ENCODE measurements around the gene TSTD1. TPM values are rescaled to one million over a fixed set of nuclear protein-coding genes. Genes with fewer than 3 reads are reported as not detected.
A peak's percentile ranks its signal among the peaks of the same experiment; 100 is the strongest.

TSTD1 gene
- total RNA-seq, 4 donors from 2014 or later = 8.6 to 52.6 (median 16.8) TPM

- ATAC-seq = peak; percentile 62 to 65
- peak; percentile 58 to 71 for DNase-seq
- H3K4me1 ChIP-seq = peaks cover 17 to 21% of the 10 kb centered on the region in 2 donors
- peaks cover 0 to 32% of the 10 kb centered on the region in 2 donors for H3K36me3 ChIP-seq
- H3K4me3 ChIP-seq = peak overlapping the region; percentile 87 to 99 (median 90)
- intact Hi-C loops (cut with DNase I; ENCODE audit: low total_unique reads) (loop anchor here (1.0 to 2.0 kb wide), 3 partner anchors 52 to 354 kb away; partner anchors contain the start of gene DEDD), in situ Hi-C loops (cut with MboI; ENCODE audit: low sequenced_read_pairs in 4 of 4) (loop anchor here in 1 of 4 donors (10.0 kb wide), 1 partner anchor 110 kb away; the partner anchor contains the start of genes UFC1 and USP21)
- no peaks in the 10 kb centered on the region for H3K27me3 ChIP-seq
- no peaks in the 10 kb centered on the region for H3K9me3 ChIP-seq
- TF ChIP-seq CTCF (IDR thresholded peaks at IDR 0.05 in 4 of 5, conservative IDR thresholded peaks at IDR 0.05 in 1 of 5) (no peak), POLR2A (IDR thresholded peaks at IDR 0.05) (peak; percentile 5 to 64)
- H3K27ac ChIP-seq = peak overlapping the region; percentile 88 to 98 (median 94)
These were observed 6.4 kb upstream of the TSTD1 start for GRCh38 chr1:161044908-161045735.

DNA sequence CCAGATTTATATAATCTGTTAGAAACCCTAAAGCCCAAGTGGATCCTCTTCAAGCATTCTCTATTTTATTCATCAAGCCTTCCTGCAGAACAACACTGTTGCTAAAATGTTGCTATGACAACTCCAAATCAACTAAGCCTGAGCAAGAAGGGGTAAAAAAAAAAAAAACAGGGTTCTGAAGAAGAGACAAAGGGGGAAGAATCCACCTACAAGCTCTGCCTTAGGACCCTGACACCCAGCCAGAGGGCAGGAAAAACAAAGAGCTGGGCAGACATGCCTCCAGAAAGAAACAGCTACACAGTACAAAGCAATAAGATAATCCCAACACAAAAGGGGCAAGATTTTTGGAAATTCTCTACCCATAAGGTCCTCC, 5.8 kb upstream of the TSTD1 start:
- no peaks in the 10 kb centered on the region for H3K9me3 ChIP-seq
- H3K27me3 ChIP-seq = no peaks in the 10 kb centered on the region
- in situ Hi-C loops (cut with MboI; ENCODE audit: low sequenced_read_pairs in 4 of 4) (loop anchor here in 1 of 4 donors (10.0 kb wide), 1 partner anchor 110 kb away; the partner anchor contains the start of genes UFC1 and USP21), intact Hi-C loops (cut with DNase I; ENCODE audit: low total_unique reads) (loop anchor here (2.0 kb wide), 1 partner anchor 52 kb away; no protein-coding TSS in a partner anchor)
- TF ChIP-seq CTCF (IDR thresholded peaks at IDR 0.05 in 4 of 5, conservative IDR thresholded peaks at IDR 0.05 in 1 of 5) (no peak), POLR2A (IDR thresholded peaks at IDR 0.05) (no peak)
- peak overlapping the region; percentile 88 to 98 (median 94) for H3K27ac ChIP-seq
- peaks cover 0 to 38% of the 10 kb centered on the region in 2 donors for H3K36me3 ChIP-seq
- H3K4me1 ChIP-seq = peaks cover 17 to 21% of the 10 kb centered on the region in 2 donors
- peak overlapping the region; percentile 87 to 99 (median 90) for H3K4me3 ChIP-seq
- ATAC-seq (no peak), DNase-seq (no peak)

DNA sequence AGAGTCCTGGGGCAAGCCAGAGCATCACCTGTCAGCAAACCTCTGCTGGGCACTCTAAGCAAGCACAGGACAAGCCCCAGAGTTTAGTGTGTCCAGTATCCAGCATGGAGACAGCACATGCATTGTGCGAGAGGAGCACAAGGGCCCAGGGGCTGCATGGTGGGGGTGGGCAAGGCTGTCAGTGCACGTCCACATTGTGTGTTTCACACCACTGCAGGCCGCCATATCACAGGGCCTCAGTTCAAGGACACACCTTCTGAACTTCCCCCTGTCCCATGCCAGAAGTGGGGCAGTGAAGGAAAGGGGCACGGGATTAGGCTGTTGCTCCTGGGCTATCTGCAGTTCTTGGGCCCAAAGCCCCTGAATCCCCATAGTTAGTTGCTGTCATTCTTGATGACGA, 782 bp upstream of the TSTD1 start:
- DNase-seq = no peak
- ATAC-seq = no peak
- Histone ChIP-seq H3K27me3 (no peaks in the 10 kb centered on the region), H3K9me3 (no peaks in the 10 kb centered on the region), H3K4me1 (peaks cover 14% of the 10 kb centered on the region in 2 donors), H3K36me3 (peaks cover 0 to 47% of the 10 kb centered on the region in 2 donors), H3K4me3 (no peak overlapping the region), H3K27ac (no peak overlapping the region)
- in situ Hi-C loops (cut with MboI; ENCODE audit: low sequenced_read_pairs in 4 of 4) (no loop called here), intact Hi-C loops (cut with DNase I; ENCODE audit: low total_unique reads) (no loop called here)
- TF ChIP-seq POLR2A (IDR thresholded peaks at IDR 0.05) (no peak), CTCF (IDR thresholded peaks at IDR 0.05 in 4 of 5, conservative IDR thresholded peaks at IDR 0.05 in 1 of 5) (no peak)

DNA sequence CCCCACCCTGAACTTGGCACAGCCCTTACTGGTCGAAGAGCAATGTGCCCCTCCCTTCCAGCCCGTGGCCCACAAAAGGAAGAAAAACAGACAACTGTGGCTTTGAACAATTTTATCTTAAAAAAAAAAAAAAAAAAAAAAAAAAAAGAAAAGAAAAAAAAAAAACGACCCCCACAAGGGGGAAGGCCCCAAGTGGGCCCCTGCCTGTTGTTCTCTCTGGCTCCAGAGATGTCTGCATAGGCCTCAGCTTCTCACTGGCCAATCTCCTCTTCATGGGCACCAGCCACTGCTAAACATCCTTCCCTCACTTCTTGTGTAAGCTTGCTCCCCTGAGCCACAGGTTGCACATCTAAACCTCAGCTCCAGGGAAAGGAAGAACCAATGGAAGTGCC, 386 bp upstream of the TSTD1 start:
- peaks cover 10% of the 10 kb centered on the region in 2 donors for H3K4me1 ChIP-seq
- no peak for DNase-seq
- TF ChIP-seq CTCF (IDR thresholded peaks at IDR 0.05 in 4 of 5, conservative IDR thresholded peaks at IDR 0.05 in 1 of 5) (no peak), POLR2A (IDR thresholded peaks at IDR 0.05) (no peak)
- peak overlapping the region; percentile 53 to 68 (median 62) for H3K4me3 ChIP-seq
- H3K27ac ChIP-seq = peak overlapping the region in 2 of 4 donors; percentile 18 to 23
- intact Hi-C loops (cut with DNase I; ENCODE audit: low total_unique reads) (no loop called here), in situ Hi-C loops (cut with MboI; ENCODE audit: low sequenced_read_pairs in 4 of 4) (no loop called here)
- ATAC-seq = no peak
- H3K36me3 ChIP-seq = peaks cover 0 to 47% of the 10 kb centered on the region in 2 donors
- no peaks in the 10 kb centered on the region for H3K27me3 ChIP-seq
- H3K9me3 ChIP-seq = no peaks in the 10 kb centered on the region

Measured in gastrocnemius medialis (tissue), 4 donors.